Transverse colon (tissue), 4 donors: ENCODE results near the gene SPDYE17.
"Not testable (repeated sequence)": the region's sequence is repeated elsewhere in the genome, so short reads cannot be mapped to it uniquely, and the experiment has no call there.

ENCODE experiments used
- POLR2A ChIP-seq: fragments of 450-650 bp; IDR thresholded peaks from one replicate; pipeline ENCODE4 v1.6.1; 2016; ENCODE audit warnings: antibody characterized with exemption, mild to moderate bottlenecking, moderate library complexity
- POLR2AphosphoS5 ChIP-seq, 3 donors: sonication (generic); formaldehyde crosslinking; IDR thresholded peaks; one replicate each; pipeline ENCODE4 v1.6.1; 2016; ENCODE audit warnings: antibody characterized with exemption in 3 of 3
- TF ChIP-seq, protein P1 (sequence below), 5 experiments: fragments of 200-600 bp in 3 of 5; fragments of 450-650 bp in 2 of 5; sonication (generic) in 3 of 5; IDR thresholded peaks; 1 replicate in 2 of 5; 2 replicates in 3 of 5; pipeline ENCODE4 v1.5.1; 2016 to 2017; ENCODE audit warnings: antibody characterized with exemption in 5 of 5, inconsistent platforms in 3 of 5, mild to moderate bottlenecking in 2 of 5, moderate library complexity in 1 of 5

- TF ChIP-seq POLR2A; POLR2AphosphoS5 (IDR thresholded peaks at IDR 0.05): not testable (repeated sequence)
- TF ChIP-seq, protein P1, sequence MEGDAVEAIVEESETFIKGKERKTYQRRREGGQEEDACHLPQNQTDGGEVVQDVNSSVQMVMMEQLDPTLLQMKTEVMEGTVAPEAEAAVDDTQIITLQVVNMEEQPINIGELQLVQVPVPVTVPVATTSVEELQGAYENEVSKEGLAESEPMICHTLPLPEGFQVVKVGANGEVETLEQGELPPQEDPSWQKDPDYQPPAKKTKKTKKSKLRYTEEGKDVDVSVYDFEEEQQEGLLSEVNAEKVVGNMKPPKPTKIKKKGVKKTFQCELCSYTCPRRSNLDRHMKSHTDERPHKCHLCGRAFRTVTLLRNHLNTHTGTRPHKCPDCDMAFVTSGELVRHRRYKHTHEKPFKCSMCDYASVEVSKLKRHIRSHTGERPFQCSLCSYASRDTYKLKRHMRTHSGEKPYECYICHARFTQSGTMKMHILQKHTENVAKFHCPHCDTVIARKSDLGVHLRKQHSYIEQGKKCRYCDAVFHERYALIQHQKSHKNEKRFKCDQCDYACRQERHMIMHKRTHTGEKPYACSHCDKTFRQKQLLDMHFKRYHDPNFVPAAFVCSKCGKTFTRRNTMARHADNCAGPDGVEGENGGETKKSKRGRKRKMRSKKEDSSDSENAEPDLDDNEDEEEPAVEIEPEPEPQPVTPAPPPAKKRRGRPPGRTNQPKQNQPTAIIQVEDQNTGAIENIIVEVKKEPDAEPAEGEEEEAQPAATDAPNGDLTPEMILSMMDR (IDR thresholded peaks at IDR 0.05), result not testable (repeated sequence)
Measured at GRCh38 chr7:77032261-77032660, at the start of gene SPDYE17.
